ENCODE results near the gene TAS2R3.
A peak's percentile ranks its signal among the peaks of the same experiment; 100 is the strongest.
"Not testable (repeated sequence)": the region's sequence is repeated elsewhere in the genome, so short reads cannot be mapped to it uniquely, and the experiment has no call there.

TAS2R3 gene, protein sequence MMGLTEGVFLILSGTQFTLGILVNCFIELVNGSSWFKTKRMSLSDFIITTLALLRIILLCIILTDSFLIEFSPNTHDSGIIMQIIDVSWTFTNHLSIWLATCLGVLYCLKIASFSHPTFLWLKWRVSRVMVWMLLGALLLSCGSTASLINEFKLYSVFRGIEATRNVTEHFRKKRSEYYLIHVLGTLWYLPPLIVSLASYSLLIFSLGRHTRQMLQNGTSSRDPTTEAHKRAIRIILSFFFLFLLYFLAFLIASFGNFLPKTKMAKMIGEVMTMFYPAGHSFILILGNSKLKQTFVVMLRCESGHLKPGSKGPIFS

DNA sequence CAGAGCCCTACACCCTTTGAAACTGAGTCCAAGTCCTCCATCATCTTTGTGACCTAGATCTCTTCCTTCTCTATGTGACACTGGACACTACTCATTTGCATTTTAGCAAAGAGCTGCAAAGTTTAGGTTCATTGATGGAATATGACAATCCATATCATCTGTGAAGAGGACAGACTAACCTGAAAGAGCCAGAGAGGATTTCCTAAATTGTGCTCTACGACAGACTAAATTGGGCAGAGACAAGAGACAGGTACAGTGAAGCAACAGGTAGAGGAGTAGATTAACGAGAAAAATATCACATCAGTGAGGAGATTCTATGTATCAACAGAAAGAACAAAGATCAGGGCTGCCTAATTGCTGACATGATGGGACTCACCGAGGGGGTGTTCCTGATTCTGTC is at the start of gene TAS2R3:
TAS2R3 (plus strand) TSS at position 301 of the 400 bp plus-strand sequence; CDS start at position 363, 62 bp downstream.
- H3K27ac ChIP-seq, result no peak within 1 kb of the TSS
- no peak for DNase-seq (ENCODE audit: low read depth, low spot score)

DNA sequence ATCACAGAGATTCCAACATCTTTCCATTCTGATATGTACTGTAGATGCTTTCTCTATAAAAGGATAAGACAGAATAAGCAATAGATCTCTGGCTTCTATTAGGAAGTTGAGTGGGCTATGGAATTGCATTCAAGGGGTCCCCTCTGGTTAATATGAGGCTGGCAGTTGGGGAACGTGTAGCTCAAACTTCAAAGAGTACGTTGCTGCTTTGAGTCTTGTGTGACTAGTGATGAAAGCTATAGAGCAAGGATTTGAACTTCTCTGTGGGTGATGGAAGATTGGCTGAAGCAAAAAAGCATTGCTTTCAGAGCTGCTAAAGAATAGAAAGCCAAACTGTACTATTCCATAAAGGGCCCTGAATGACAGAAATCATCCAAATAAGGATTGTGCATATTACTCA is 49.3 kb upstream of the TAS2R3 start:
- no peak for DNase-seq (ENCODE audit: low read depth, low spot score)
- H3K27ac ChIP-seq, result no peak overlapping the region

DNA sequence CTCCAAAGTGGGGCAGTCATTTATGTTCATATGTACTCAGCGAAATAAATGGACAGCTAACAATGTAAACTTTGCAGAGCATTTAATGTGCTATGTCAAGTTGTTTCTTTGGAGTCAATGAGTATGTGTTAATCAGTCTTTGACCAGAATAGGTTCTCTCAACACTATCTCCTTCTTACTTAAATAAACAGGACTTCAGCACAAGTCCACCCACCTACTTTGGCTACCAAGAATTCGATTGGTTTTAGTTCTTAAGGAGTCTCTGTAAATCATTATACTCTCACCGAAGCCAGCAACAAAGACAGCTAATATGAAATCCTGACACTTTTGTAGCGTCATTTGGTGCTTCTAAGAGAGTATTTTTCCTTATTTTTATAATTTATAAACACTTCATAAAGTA is 48.9 kb upstream of the TAS2R3 start:
- no peak overlapping the region for H3K27ac ChIP-seq
- no peak for DNase-seq (ENCODE audit: low read depth, low spot score)

DNA sequence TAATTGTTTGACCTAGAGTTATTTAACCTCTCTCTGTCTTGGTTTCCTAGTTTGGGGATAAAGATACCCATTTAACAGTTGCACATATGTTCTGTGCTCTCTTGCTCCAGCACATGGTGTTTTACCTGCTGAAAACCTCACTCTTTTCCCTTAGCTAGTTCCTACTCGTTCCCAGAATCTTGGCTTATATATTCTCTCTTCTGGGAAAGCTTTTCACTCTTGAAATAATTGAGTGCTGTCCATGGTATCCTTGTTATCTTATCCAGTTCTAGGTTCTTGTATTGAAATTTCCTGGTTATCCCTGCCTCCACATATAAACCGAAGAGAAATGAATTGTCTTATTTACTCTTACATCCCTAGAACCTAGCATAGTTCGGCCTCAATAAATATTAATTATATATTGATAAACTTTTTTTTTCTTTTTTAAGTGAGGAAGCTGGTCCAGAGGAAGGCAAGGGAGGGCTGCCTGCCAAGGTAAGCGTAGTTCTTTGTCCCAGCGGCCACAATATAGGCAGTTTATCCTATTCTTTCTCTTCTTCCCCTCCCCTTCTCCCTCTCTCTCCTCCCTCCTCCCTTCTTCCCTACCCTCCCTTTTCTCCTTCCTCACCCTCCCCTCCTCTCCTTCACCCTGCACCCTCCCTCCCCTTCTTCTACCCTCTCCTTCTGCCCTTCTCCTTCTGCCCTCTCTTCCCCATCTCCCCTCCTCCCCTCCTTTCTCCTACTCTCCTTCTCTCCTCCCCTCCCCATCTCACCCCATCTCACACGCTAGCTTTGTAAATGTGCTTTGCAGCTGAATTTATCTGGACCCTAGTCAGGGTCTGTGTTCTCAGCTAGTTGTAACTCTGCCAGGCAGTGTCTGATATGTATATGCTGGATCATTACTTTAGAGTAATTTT is 47.9 kb upstream of the TAS2R3 start:
- H3K27ac ChIP-seq, result no peak overlapping the region
- no peak for DNase-seq (ENCODE audit: low read depth, low spot score)

DNA sequence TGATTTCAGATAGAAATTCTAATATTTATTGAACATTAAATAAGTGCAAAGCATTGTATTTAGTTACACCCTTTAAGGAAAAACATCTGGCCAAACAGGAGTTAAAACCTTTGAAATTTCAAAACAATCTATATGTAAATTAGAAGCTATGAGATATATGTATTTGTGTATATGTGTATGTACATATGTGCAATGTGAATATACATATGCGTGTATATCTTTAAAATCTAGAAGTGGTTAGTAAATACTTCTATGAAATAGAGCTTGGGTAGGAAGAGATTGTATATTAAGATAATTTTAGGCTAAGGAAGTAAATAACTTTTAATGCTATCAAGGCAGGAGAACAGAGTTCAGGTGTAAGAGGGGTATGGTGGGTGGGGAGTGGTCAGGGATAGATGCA is 46.4 kb upstream of the TAS2R3 start:
- H3K27ac ChIP-seq, result no peak overlapping the region
- no peak for DNase-seq (ENCODE audit: low read depth, low spot score)

DNA sequence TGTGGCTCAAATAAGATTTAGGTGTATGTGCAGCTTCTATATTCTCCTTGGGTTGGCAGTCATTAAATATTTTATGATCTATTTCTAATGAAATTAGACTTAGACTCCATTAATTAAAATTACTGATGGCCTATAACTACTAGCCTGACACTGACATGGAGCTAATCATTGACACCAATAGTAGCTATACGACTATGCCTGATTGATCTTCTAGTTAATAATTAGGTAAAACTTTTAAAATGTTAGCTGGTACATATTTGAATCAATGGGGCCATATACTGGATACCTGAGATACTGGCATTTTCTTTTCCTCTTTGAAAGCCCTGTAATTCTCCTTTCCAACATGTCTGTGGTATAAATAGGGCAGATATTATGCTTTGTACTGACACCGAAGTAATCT is 41.4 kb upstream of the TAS2R3 start:
- no peak overlapping the region for H3K27ac ChIP-seq
- DNase-seq (ENCODE audit: low read depth, low spot score), result no peak

DNA sequence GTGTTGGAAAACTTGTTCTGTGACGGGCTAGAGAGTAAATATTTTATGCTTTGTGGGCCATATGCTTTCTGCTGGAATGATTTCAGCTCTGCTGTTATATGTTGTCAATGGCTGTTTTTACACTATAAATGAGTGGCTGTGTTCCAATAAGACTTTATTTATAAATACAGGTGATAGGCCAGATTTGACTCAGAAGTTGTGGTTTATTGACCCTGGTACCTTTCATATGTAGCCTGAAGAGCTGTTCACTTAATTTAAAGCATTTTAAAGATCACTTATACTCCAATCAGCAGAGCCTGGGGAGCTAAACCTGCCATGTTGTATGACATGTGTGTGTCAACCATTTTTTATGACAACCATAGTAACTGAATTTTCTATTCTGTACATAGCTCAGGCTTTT is 34.9 kb upstream of the TAS2R3 start:
- no peak for DNase-seq (ENCODE audit: low read depth, low spot score)
- no peak overlapping the region for H3K27ac ChIP-seq

DNA sequence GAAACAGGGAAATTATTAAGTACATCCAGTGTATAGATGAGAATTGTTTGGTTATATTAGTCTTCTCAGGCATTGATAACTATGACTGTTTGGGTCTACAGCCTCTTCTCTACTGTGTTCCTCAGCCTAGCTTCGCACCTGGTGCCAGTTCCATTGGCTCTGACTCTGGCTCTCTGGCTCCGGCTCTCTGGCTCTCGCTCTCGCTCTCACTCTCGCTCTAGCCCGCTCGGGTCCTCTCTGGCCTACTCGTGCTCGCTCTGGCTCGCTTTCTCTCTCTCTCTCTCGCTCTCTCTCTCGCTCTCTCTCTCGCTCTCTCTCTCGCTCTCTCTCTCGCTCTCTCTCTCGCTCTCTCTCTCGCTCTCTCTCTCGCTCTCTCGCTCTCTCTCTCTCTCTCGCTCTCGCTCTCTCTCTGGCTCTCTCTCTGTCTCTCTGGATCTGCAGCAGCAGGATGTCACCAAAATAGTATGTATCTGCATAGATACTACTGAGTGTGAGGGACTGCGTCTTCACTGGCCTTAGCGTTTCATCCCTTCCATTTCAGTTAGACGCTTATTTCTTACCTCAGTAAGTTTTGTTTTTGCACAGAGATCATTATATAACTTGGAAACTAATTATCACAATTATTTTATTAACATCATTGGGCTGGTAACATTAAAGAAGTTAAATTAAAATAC is 32.3 kb upstream of the TAS2R3 start:
- DNase-seq (ENCODE audit: low read depth, low spot score), result no peak
- H3K27ac ChIP-seq, result no peak overlapping the region

DNA sequence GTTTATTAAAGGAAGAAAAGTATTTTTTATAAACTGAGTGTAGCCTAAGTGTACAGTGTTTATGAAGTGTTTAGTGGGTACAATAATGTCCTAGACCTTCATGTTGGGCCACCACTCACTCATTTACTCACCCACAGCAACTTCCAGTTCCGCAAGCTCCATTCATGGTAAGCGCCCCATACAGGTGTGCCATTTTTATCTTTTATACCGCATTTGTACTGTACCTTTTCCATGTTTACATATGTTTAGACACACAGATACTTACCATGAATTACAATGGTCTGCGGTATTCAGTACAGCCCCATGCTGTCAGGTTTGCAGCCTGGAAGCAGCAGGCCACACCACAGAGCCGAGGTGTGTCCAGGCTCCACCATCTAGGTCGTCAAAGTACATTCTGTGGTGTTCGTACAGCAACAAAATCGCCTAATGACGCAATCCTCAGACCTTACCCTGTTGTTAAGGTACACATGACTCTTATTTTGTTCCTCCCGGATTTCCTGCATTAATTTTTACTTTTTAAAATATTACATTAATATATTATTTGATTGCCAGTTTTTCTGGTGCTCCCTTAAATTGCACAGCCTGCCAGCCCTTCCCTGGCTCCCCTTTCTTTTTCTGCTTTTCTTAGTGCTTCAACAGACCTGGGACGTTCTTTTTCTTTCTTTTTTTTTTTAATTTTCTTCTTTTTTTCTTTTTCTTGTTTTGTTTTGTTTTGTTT is 26.6 kb upstream of the TAS2R3 start:
- peak; percentile 20 for DNase-seq (ENCODE audit: low read depth, low spot score)
- H3K27ac ChIP-seq, result peak overlapping the region; percentile 79

DNA sequence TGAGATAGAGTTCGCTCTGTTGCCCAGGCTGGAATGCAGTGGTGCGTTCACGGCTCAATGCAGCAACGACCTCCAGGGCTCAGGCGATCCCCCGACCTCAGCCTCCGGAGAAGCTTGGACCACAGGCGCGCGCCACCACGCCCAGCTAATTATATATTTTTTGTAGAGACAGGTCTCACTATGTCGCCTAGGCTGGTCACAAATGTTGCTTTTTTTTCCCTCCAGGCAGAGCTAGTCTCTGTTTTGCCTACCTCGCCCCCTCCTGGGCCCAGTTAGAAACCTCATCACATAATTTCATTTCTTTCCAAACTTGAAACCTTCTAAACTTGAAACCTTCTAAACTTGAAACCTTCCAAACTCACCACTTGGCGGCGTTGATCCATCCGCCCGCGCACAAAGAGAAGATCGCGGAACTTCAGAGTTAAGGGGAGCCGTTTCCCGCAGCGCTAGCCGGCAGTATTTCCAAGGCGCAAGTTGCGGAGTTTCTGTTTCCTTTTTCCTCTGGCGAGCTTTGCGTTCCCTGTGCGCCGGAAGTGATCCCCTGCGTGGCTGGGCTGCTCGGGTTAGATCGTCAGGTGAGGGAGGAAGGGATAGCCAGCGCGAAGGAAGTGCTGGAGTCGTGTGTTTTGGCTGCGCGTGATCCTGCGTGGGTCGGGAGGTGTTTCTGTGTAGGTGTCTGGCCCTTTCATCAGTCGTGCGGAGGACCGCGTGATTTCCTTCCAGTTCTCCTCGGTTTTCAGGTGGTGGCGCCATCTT is 25.9 kb upstream of the TAS2R3 start, which contains the start of gene SSBP1:
SSBP1 (plus strand) TSS at position 523 of the 756 bp plus-strand sequence. CDS start 809 bp downstream, outside the sequence.
- DNase-seq (ENCODE audit: low read depth, low spot score), result peak; percentile 82
- H3K27ac ChIP-seq, result peak within 1 kb of the TSS; percentile 79

DNA sequence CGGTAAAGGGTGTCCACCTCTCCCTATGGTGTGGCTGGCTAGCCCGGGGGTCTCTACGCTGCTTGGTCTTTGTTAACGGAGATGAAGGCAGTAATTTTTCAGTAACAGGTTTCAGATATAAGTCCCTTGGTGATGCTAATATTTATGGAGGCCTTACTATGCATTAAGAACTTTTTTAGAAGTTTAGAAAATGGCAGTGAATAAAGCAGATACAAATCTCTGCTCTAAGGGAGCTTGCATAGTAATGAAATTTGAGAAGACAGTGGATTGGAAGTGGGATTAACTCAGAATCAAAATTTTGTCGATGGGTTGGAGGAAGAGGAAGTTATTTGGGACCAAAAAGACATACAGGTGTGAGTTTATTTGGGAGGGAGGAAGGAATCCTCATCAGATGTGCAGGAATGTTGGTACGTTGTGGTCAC is 25.3 kb upstream of the TAS2R3 start:
- peak overlapping the region; percentile 79 for H3K27ac ChIP-seq
- no peak for DNase-seq (ENCODE audit: low read depth, low spot score)

DNA sequence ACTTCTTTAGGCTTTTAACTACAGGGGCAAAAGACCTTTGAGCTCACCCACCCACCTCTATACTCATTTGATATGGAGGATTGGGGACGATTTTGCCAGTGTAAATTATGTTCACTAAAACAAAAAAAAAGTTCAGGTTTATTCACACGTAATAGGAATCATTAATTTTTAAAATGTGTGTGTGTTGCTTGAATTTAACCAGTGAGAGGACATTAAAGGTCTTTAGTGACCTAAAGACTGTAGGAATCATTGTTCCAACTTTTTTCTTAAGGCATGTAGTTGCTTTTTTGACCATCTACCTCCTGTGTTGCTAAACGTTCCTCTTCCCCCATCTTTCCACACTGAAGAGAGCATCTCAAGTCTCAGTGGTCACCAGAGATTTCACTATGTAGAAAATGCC is 24.6 kb upstream of the TAS2R3 start:
- no peak for DNase-seq (ENCODE audit: low read depth, low spot score)
- H3K27ac ChIP-seq, result no peak overlapping the region

DNA sequence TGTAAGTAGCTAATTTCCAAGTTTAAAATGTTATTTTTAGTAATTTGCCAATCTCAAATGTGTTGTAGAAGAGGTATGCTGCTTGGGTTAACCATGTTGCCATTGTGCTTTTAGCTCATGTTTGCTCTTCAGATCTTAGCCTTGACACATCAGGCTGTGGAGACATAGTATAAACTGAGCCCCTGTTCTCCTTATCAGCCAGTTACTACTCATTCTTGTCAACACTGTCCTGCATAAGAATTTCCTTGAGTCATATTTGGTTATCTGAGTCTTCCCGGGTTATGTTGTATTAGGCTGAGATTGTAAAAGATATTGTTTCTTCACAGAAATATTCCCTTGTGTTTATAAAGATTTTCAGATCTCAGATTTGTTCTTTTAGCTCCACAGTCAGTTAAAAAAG is 21.7 kb upstream of the TAS2R3 start:
- DNase-seq (ENCODE audit: low read depth, low spot score), result no peak
- no peak overlapping the region for H3K27ac ChIP-seq

DNA sequence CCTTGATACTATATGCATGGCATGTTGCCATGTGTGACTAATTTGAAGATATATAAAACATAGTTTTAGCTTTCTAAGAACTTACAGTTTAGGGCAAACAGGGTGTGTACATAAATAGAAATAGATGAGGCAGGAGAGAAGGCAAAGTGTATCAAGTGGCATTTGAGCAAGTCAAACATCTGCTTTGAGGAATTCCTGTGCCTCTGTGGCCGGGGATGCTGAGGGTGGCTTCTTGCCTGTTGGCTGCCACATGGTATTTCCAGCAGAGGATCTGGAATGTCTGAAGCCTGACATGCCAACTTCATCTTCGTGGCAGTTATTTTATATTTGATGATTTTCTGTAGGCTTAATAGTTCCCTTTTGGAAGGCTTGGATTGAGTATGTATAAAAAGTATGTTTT is 19.8 kb upstream of the TAS2R3 start:
- no peak for DNase-seq (ENCODE audit: low read depth, low spot score)
- no peak overlapping the region for H3K27ac ChIP-seq

DNA sequence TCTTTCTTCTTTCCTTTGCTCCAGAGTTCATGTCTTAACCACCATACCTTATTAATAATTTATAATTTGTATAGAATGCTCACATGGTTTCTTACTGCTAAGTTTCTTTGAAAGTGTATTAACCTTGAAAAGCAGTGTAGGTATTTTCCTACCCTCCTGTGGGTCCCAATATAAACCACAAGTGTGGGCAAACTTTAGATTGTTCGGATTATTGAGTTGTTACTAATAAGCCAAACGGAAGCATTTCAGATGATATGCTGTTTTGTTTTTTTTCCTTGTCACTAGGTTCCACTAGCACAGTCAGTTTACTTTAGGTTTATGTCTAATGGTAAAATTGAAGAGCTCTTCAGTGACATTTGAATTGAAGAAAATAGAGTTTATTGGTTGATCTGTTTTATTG is 15.5 kb upstream of the TAS2R3 start:
- H3K27ac ChIP-seq, result no peak overlapping the region
- DNase-seq (ENCODE audit: low read depth, low spot score), result no peak

DNA sequence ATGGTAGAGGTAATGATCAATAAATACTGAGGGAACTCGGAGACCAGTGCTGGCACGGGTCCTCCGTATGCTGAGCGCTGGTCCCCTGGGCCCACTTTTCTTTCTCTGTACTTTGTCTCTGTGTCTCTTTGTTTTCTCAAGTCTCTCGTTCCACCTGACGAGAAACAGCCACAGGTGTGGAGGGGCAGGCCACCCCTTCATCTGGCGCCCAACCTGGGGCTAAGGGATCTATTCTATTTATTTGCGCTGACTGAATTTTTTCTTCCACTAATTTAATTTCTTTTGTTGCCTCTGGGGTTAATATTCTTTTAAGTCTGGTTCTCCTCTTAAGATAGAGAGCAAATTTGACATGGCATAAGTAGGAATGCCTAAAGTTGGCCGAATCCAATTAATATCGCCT is 12.0 kb upstream of the TAS2R3 start:
- not testable (repeated sequence) for DNase-seq (ENCODE audit: low read depth, low spot score); H3K27ac ChIP-seq

DNA sequence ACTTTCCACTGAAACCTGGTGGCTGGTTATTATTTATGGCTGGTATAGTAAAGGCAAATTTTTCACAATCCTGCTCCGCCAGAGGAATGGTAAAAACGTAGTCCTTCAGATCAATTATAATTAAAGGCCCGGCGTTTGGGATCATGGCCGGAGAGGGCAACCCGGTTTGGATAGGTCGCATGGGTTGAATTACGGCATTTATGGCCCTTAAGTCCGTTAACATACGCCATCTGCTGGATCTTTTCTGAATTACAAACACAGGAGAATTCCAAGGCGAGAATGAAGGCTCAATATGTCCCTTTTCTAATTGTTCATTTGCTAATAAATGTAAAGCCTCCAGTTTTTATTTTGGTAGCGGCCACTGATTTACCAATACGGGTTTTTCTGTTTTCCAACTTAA is 11.3 kb upstream of the TAS2R3 start:
- no peak for DNase-seq (ENCODE audit: low read depth, low spot score)
- no peak overlapping the region for H3K27ac ChIP-seq

DNA sequence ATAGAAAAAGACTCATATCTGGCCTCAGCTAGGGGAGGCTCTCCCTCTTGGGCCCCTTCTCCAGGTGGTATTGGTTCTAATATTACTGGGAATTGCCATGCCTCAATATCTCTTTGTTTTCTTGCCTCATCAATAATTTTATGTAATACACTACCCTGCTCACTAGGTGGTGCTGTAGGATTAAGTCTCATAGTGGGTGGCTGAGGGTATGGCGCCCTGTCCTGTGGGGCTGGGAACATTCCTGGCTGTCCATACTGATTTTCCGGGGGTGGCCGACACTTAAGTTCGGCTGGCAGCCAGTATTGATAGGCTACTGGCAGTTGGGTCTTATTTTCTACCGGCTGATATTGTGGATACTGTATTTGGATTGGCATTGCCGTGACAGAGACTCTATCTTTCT is 9.0 kb upstream of the TAS2R3 start:
- no peak overlapping the region for H3K27ac ChIP-seq
- DNase-seq (ENCODE audit: low read depth, low spot score), result no peak

DNA sequence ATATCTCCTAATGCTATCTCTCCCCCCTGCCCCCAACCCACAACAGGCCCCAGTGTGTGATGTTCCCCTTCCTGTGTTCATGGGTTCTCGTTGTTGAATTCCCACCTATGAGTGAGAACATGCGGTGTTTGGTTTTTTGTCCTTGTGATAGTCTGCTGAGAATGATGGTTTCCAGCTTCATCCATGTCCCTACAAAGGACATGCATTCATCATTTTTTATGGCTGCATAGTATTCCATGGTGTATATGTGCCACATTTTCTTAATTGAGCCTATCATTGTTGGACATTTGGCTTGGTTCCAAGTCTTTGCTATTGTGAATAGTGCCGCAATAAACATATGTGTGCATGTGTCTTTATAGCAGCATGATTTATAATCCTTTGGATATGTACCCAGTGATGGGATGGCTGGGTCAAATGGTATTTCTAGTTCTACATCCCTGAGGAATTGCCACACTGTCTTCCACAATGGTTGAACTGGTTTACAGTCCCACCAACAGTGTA is 6.2 kb downstream of the TAS2R3 start:
- H3K27ac ChIP-seq; DNase-seq (ENCODE audit: low read depth, low spot score): not testable (repeated sequence)
